Astrocyte of the spinal cord (primary cell): ENCODE measurements around the gene IKZF5.

Source experiments
- DNase-seq: peaks from one replicate; pipeline ENCODE4 v3.0.0; 2011; ENCODE audit warnings: low read depth, low spot score
- H3K4me3 ChIP-seq: 2 replicates; pipeline ENCODE4 v1.5.1; 2011; ENCODE audit warnings: low read depth, mild to moderate bottlenecking, low read length, moderate library complexity
- in situ Hi-C: cut with HindIII; loops from 2 replicates; pipeline ENCODE4 v1.10.0; 2017; ENCODE audit warnings: low sequenced_read_pairs
- TF ChIP-seq, protein P1 (sequence below): IDR thresholded peaks from 2 replicates; pipeline ENCODE4 v1.5.1; 2012; ENCODE audit warnings: low read depth, mild to moderate bottlenecking, low read length, inconsistent platforms

IKZF5 gene

DNA sequence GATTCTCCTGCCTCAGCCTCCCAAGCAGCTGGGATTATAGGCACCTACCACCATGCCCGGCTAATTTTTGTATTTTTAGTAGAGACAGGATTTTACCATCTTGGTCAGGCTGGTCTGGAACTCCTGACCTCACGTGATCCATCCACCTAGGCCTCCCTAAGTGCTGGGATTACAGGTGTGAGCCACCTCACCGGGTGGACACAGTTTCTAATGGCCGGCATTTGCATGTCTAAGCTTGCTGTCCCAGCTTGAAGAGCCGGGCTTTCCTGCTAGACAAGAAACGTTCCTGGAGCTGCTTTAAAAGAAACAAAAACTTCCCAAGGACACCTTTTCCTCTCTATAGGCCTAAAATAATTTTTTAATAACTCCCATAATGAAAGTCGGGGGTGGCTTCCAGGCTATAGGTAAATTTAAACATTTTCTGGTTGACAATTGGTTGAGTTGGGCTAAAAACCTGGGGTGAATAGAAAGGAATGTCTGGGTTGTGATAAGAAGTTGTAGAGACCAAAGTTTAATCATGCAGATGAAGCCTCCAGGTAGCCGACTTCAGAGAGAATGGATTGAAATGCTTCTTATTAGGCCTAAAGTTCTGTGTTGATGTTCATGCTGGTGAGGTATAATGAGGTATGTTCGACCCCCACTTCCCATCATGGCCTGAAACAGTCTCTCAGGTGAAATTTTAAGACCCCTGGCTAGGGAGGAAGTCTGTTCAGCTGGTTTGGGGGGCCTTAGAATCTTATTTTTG is 9.0 kb upstream of the IKZF5 start:
- TF ChIP-seq, protein P1, sequence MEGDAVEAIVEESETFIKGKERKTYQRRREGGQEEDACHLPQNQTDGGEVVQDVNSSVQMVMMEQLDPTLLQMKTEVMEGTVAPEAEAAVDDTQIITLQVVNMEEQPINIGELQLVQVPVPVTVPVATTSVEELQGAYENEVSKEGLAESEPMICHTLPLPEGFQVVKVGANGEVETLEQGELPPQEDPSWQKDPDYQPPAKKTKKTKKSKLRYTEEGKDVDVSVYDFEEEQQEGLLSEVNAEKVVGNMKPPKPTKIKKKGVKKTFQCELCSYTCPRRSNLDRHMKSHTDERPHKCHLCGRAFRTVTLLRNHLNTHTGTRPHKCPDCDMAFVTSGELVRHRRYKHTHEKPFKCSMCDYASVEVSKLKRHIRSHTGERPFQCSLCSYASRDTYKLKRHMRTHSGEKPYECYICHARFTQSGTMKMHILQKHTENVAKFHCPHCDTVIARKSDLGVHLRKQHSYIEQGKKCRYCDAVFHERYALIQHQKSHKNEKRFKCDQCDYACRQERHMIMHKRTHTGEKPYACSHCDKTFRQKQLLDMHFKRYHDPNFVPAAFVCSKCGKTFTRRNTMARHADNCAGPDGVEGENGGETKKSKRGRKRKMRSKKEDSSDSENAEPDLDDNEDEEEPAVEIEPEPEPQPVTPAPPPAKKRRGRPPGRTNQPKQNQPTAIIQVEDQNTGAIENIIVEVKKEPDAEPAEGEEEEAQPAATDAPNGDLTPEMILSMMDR, result no peak
- in situ Hi-C loops, result no loop called here

DNA sequence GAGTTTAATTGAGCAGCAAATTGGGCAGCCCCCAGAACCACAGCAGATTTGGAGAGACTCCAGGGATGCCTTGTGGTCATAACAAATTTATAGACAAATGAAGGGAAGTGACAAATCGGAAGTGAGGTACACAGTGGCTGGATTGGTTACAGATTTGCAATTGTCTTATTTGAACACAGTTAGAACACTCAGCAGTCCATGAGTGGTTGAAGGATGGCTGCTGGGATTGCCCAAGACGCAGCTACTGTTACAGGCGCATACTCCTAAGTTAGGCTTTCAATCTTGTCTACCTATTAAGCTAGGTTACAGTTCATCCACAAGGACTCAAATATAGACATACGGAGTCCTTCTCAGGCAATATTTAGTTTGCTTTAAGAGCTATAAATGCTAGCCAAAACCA is 7.6 kb upstream of the IKZF5 start:
- in situ Hi-C loops, result no loop called here
- DNase-seq, result no peak
- TF ChIP-seq, protein P1, result no peak
- no peak overlapping the region for H3K4me3 ChIP-seq

More for the DNA sequence above, 9.0 kb upstream of the IKZF5 start:
- H3K4me3 ChIP-seq, result no peak overlapping the region
- DNase-seq, result no peak

DNA sequence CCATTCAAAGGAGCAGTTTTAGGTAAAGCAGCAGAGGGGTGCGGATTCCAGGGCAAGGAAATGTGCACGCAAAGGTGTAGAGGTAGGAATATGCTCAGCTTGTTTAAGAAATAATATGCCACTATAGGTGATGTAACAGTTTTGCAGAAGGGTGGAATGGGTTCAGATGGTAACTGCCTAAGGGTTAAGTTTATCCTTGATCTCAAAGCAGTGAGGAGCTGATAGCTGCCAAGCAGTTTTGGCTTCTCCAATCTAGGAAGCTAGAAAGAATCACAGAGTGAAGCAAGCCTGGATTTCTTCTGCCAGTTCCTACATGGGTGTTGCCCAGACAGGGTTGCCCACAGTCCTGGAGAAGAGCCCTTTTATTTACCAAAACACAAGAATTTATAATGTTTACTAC is 6.2 kb upstream of the IKZF5 start:
- DNase-seq, result no peak
- no peak overlapping the region for H3K4me3 ChIP-seq
- TF ChIP-seq, protein P1, result no peak
- in situ Hi-C loops, result no loop called here

DNA sequence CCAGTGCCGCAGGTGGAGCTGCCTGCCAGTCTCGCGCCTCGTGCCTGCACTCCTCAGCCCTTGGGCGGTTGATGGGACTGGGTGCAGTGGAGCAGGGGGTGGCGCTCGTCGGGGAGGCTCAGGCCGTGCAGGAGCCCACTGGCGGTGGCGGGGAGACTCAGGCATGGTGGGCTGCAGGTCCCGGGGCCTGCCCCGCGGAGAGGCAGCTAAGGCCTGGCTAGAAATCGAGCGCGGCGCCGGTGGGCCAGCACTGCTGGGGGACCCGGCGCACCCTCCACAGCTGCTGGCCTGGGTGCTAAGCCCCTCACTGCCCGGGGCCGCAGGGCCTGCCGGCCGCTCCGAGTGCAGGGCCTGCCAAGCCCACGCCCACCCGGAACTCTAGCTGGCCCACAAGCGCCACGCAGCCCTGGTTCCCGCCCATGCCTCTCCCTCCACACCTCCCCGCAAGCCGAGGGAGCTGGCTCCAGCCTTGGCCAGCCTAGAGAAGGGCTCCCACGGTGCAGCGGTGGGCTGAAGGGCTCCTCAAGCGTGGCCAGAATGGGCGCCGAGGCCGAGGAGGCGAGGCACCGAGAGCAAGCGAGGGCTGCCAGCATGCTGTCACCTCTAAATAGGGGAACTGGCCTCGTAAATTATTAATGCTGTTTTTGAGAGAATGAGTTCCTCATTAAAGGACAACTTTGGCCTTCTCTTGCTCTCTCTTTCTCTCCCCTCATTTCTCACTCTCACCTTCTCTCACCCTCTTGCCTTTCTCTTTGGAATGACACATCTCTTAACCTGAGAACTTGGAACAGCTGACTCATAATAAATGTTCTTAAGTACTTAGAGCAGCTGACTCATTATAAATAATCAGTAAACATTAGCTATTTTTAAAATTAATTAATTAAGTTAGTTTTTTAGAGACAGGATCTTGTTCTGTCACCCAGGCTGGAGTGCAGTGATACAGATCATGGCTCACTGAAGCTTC is 5.1 kb upstream of the IKZF5 start:
- TF ChIP-seq, protein P1, result no peak
- in situ Hi-C loops, result no loop called here
- no peak overlapping the region for H3K4me3 ChIP-seq
- DNase-seq, result no peak

DNA sequence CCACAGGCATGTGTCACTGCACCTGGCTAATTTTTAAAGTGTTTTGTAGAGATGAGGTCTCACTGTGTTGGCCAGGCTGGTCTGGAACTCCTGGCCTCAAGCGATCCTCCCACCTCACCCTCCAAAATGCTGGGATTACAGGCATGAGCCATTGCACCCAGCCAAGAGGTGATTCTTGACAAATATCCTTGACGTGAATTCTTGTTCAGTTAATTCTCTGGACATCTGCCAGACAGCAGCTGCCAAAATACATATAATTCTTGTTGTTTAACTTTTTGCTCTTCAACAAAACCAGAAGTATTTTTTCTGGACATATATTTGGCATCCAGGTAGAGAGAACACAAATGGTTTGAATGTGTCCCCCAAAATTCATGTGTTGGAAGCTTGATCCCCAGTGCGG is 3.4 kb upstream of the IKZF5 start:
- no peak overlapping the region for H3K4me3 ChIP-seq
- in situ Hi-C loops, result no loop called here
- no peak for DNase-seq
- TF ChIP-seq, protein P1, result no peak

DNA sequence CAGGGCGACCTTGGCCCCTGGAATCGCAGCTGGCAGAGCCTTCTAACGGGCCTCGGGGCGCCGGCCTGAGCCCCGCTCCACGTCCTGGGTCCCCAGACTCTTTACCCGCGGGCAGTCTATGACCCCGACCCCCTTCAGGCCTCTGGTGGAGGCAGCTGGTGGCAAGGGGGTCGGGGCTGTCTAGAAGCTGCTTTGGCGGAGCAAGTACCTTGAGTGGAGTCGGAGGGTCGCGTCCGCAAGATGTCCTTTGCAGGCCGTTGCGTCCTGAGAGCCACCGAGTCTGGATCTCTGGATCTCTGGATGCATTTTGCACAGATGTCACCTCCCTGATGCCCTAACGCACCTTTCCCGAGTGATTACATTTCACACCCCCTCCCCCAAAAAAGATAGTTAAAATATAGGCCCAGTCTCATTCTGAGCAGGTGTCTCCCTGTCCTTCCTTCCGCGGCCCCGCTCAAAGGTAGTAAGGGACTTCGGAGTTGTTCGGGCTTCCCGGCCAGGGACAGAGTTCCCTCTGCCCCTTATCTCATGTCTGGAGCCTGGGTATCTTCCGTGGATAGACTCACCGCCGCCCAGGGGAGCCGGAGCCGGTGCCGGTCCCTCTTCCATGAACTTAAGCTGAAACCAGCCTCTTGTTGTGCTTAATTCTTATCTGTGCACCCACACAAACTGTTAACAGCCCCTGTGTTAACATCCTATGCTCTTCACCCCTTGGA is 668 bp upstream of the IKZF5 start:
- H3K4me3 ChIP-seq, result peak overlapping the region; percentile 97
- TF ChIP-seq, protein P1, result no peak
- in situ Hi-C loops, result no loop called here
- peak; percentile 17 for DNase-seq
